Measurements from ENCODE around the gene CARMIL1.

Gene CARMIL1

GRCh38 chr6:25499615-25500235 is 220.6 kb downstream of the CARMIL1 start:
- no peak for DNase-seq (ENCODE audit: low spot score)
- in situ Hi-C loops (cut with MboI; ENCODE audit: low sequenced_read_pairs, unreplicated experiment): no loop called here
- no peak for TF ChIP-seq CTCF (IDR thresholded peaks at IDR 0.05; ENCODE audit: borderline replicate concordance, control extremely low read depth, extremely low read depth, insufficient read depth, missing control alignments)

GRCh38 chr6:25503686-25504085 is 224.5 kb downstream of the CARMIL1 start:
- in situ Hi-C loops (cut with MboI; ENCODE audit: low sequenced_read_pairs, unreplicated experiment): no loop called here
- no peak for DNase-seq (ENCODE audit: low spot score)
- no peak for TF ChIP-seq CTCF (IDR thresholded peaks at IDR 0.05; ENCODE audit: borderline replicate concordance, control extremely low read depth, extremely low read depth, insufficient read depth, missing control alignments)

- in situ Hi-C loops (cut with MboI; ENCODE audit: low sequenced_read_pairs, unreplicated experiment): no loop called here
- TF ChIP-seq CTCF (IDR thresholded peaks at IDR 0.05; ENCODE audit: borderline replicate concordance, control extremely low read depth, extremely low read depth, insufficient read depth, missing control alignments): no peak
- no peak for DNase-seq (ENCODE audit: low spot score)
Measured at GRCh38 chr6:25504661-25505060, 225.5 kb downstream of the CARMIL1 start.

- in situ Hi-C loops (cut with MboI; ENCODE audit: low sequenced_read_pairs, unreplicated experiment): no loop called here
- no peak for DNase-seq (ENCODE audit: low spot score)
- no peak for TF ChIP-seq CTCF (IDR thresholded peaks at IDR 0.05; ENCODE audit: borderline replicate concordance, control extremely low read depth, extremely low read depth, insufficient read depth, missing control alignments)
Measured at GRCh38 chr6:25506020-25506419, 226.8 kb downstream of the CARMIL1 start.

GRCh38 chr6:25508051-25508450 is 228.9 kb downstream of the CARMIL1 start:
- TF ChIP-seq CTCF (IDR thresholded peaks at IDR 0.05; ENCODE audit: borderline replicate concordance, control extremely low read depth, extremely low read depth, insufficient read depth, missing control alignments): no peak
- no peak for DNase-seq (ENCODE audit: low spot score)
- in situ Hi-C loops (cut with MboI; ENCODE audit: low sequenced_read_pairs, unreplicated experiment): no loop called here

- in situ Hi-C loops (cut with MboI; ENCODE audit: low sequenced_read_pairs, unreplicated experiment): no loop called here
Measured at GRCh38 chr6:25511376-25511775, 232.2 kb downstream of the CARMIL1 start.

More at GRCh38 chr6:25511376-25511775, 232.2 kb downstream of the CARMIL1 start:
- no peak for TF ChIP-seq CTCF (IDR thresholded peaks at IDR 0.05; ENCODE audit: borderline replicate concordance, control extremely low read depth, extremely low read depth, insufficient read depth, missing control alignments)
- no peak for DNase-seq (ENCODE audit: low spot score)

Data from GM13976 (cell line).